HepG2 (cell line): ENCODE data around the gene NUFIP1. TPM values are rescaled to one million over a fixed set of nuclear protein-coding genes. Genes with fewer than 3 reads are reported as not detected.

ENCODE experiments used
- ARID5B ChIP-seq: IDR thresholded peaks from 2 replicates; pipeline ENCODE4 v1.4.0; 2020; ENCODE audit warnings: mild to moderate bottlenecking, missing genetic modification reagents
- BCLAF1 ChIP-seq: fragments of 450-650 bp; IDR thresholded peaks from 2 replicates; pipeline ENCODE4 v1.6.1; 2017; ENCODE audit warnings: mild to moderate bottlenecking
- EED ChIP-seq: sonication (generic); formaldehyde crosslinking; IDR thresholded peaks from 2 replicates; pipeline ENCODE4 v1.5.0; 2020; ENCODE audit warnings: mild to moderate bottlenecking, missing genetic modification reagents
- GATAD2A ChIP-seq: IDR thresholded peaks from 2 replicates; pipeline ENCODE4 v1.6.1; 2016
- KAT7 ChIP-seq: IDR thresholded peaks from 2 replicates; pipeline ENCODE4 v1.6.1; 2018; ENCODE audit warnings: borderline replicate concordance, missing compliant biosample characterization
- MYPOP ChIP-seq: sonication (generic); formaldehyde crosslinking; IDR thresholded peaks from 2 replicates; pipeline ENCODE4 v1.8.1; 2023; ENCODE audit warnings: mild to moderate bottlenecking, moderate library complexity, missing genetic modification reagents
- PCBP2 ChIP-seq: fragments of 200-400 bp; formaldehyde crosslinking; optimal IDR thresholded peaks from 2 replicates; pipeline ENCODE3; 2018; ENCODE audit warnings: low read length, low read depth; ENCODE audit not compliant: poor library complexity, severe bottlenecking
- PHB2 ChIP-seq: fragments of 450-650 bp; IDR thresholded peaks from 2 replicates; pipeline ENCODE4 v1.6.1; 2018; ENCODE audit not compliant: partially characterized antibody
- SNRNP70 ChIP-seq: fragments of 200-400 bp; formaldehyde crosslinking; IDR thresholded peaks from 2 replicates; pipeline ENCODE4 v1.6.1; 2017; ENCODE audit warnings: mild to moderate bottlenecking, low read depth, low read length, moderate library complexity
- SOX13 ChIP-seq, 3 experiments: fragments of 450-650 bp in 1 of 3; sonication (generic) in 1 of 3; formaldehyde crosslinking in 1 of 3; IDR thresholded peaks in 2 of 3; conservative IDR thresholded peaks in 1 of 3; 2 replicates each; pipeline versions ENCODE4 v1.5.0 to v1.6.1; 2016 to 2020; ENCODE audit warnings: antibody characterized with exemption in 1 of 3, mild to moderate bottlenecking in 1 of 3, missing compliant biosample characterization in 1 of 3, missing genetic modification reagents in 1 of 3, moderate library complexity in 1 of 3
- SYNCRIP ChIP-seq: fragments of 200-400 bp; formaldehyde crosslinking; IDR thresholded peaks from 2 replicates; pipeline ENCODE4 v1.6.1; 2018; ENCODE audit warnings: mild to moderate bottlenecking, low read depth, low read length; ENCODE audit not compliant: insufficient read depth
- ZBTB46 ChIP-seq: sonication (generic); formaldehyde crosslinking; IDR thresholded peaks from 2 replicates; pipeline ENCODE4 v1.4.0; 2020; ENCODE audit warnings: mild to moderate bottlenecking, missing genetic modification reagents, borderline replicate concordance
- ZFP37 ChIP-seq: sonication (generic); formaldehyde crosslinking; IDR thresholded peaks from 2 replicates; pipeline ENCODE4 v1.4.0; 2020; ENCODE audit warnings: missing genetic modification reagents, borderline replicate concordance
- ZNF207 ChIP-seq: fragments of 450-650 bp; IDR thresholded peaks from 2 replicates; pipeline ENCODE4 v1.6.1; 2016; ENCODE audit warnings: antibody characterized with exemption, borderline replicate concordance
- ZNF224 ChIP-seq: sonication (generic); formaldehyde crosslinking; IDR thresholded peaks from 2 replicates; pipeline ENCODE4 v1.5.0; 2020; ENCODE audit warnings: mild to moderate bottlenecking, missing genetic modification reagents
- ZNF616 ChIP-seq: sonication (generic); formaldehyde crosslinking; IDR thresholded peaks from 2 replicates; pipeline ENCODE4 v1.5.0; 2020; ENCODE audit warnings: low read depth, mild to moderate bottlenecking, missing genetic modification reagents
- ZNF781 ChIP-seq: sonication (generic); formaldehyde crosslinking; IDR thresholded peaks from 2 replicates; pipeline ENCODE4 v1.5.1; 2020; ENCODE audit warnings: borderline replicate concordance, mild to moderate bottlenecking, missing genetic modification reagents; ENCODE audit errors: not compliant biosample characterization
- ZNF792 ChIP-seq: IDR thresholded peaks from 2 replicates; pipeline ENCODE4 v1.6.1; 2016
- polyA plus RNA-seq, 8 experiments: library from polyadenylated mRNA; depleted of rRNA in 3 of 8; stranded (reverse) in 7 of 8; unstranded in 1 of 8; fragments of >200 nt; fragmentation: Illumina TruSeq in 4 of 8; extraction: Trizol in 4 of 8; gene quantifications; 2 replicates each; pipeline versions ENCODE4 v1.2.1 to v1.2.3, GENCODE V29; 2011 to 2016; ENCODE audit warnings: low read depth in 4 of 8, missing spikeins in 1 of 8, mixed read lengths in 1 of 8; ENCODE audit not compliant: insufficient read depth in 1 of 8
- total RNA-seq, 5 experiments: library from RNA; depleted of rRNA; stranded (reverse); fragments of >200 nt; fragmentation: Illumina TruSeq; extraction: Trizol; gene quantifications; 2 replicates each; pipeline ENCODE4 v1.2.3, GENCODE V29; 2016; ENCODE audit warnings: low read depth in 1 of 5

NUFIP1 gene
- total and polyA plus RNA-seq, 2 of the 13 experiments (the other 11 are each of a cell fraction or from before 2014, with no cell fraction given) = 1.9 to 10.3 TPM

- TF ChIP-seq ZNF616 (CRISPR knock-in tag) (no peak), PCBP2 (no peak), ZNF781 (CRISPR knock-in tag) (no peak), GATAD2A (CRISPR knock-in tag) (peak; percentile 66), MYPOP (no peak), PHB2 (no peak), SYNCRIP (no peak), ZBTB46 (CRISPR knock-in tag) (no peak), ZNF207 (no peak), ZNF792 (CRISPR knock-in tag) (no peak), BCLAF1 (no peak), ZNF224 (CRISPR knock-in tag) (no peak), ARID5B (CRISPR knock-in tag) (peak; percentile 46), SNRNP70 (no peak), KAT7 (CRISPR knock-in tag) (no peak), EED (CRISPR knock-in tag) (no peak), ZFP37 (no peak), SOX13 (IDR thresholded peaks at IDR 0.05) (no peak), SOX13 (CRISPR knock-in tag; conservative IDR thresholded peaks at IDR 0.05 in 1 of 2, IDR thresholded peaks at IDR 0.05 in 1 of 2) (peak in 1 of 2 experiments; percentile 76; a peak in 2 of 4 replicates)
These were observed 76.8 kb downstream of the NUFIP1 start (continued) for GRCh38 chr13:44912278-44913016.
